Activated CD4-positive, alpha-beta memory T cell treated with anti-CD3 and anti-CD28 coated beads, Interleukin-2, amount 10 ng/mL, durations not matched to agents 7 days and 5 days (primary cell): Measurements from ENCODE around the gene RHOT1. TPM values are rescaled to one million over a fixed set of nuclear protein-coding genes. Genes with fewer than 3 reads are reported as not detected.
"Not testable (repeated sequence)": the region's sequence is repeated elsewhere in the genome, so short reads cannot be mapped to it uniquely, and the experiment has no call there.

Experiments
- CTCF ChIA-PET: fragments of 350-600 bp; sonication (Branson Sonifier 250); formaldehyde crosslinking; loops from one replicate; lab custom pipeline; 2021; ENCODE audit warnings: antibody characterized with exemption, inconsistent platforms; lab: Charles Lee
- POLR2A ChIA-PET: fragments of 350-600 bp; sonication (Branson Sonifier 250); formaldehyde crosslinking; loops from one replicate; lab custom pipeline; 2021; ENCODE audit warnings: antibody characterized with exemption; lab: Charles Lee
- DNase-seq: peaks from one replicate; pipeline ENCODE4 v3.0.0-alpha.2; 2020
- H3K27ac Mint-ChIP-seq: one replicate; pipeline ENCODE4 v1.8.0; 2021; ENCODE audit warnings: mild to moderate bottlenecking, mixed read lengths
- H3K27me3 Mint-ChIP-seq: one replicate; pipeline ENCODE4 v1.8.0; 2021; ENCODE audit warnings: mixed read lengths
- H3K36me3 Mint-ChIP-seq: one replicate; pipeline ENCODE4 v1.8.0; 2021; ENCODE audit warnings: low read depth, mixed read lengths
- H3K4me1 Mint-ChIP-seq: one replicate; pipeline ENCODE4 v1.8.0; 2021; ENCODE audit warnings: mixed read lengths
- H3K4me3 Mint-ChIP-seq: one replicate; pipeline ENCODE4 v1.8.0; 2021; ENCODE audit warnings: mild to moderate bottlenecking, mixed read lengths
- H3K9me3 Mint-ChIP-seq: one replicate; pipeline ENCODE4 v1.8.0; 2021; ENCODE audit warnings: mixed read lengths
- total RNA-seq, 2 experiments: library from RNA; stranded (reverse); gene quantifications; one replicate each; pipeline ENCODE4 v1.2.3, GENCODE V29; 2021

Gene RHOT1
- 10 to 100 TPM; 26.0 to 26.4 TPM for total RNA-seq

DNA sequence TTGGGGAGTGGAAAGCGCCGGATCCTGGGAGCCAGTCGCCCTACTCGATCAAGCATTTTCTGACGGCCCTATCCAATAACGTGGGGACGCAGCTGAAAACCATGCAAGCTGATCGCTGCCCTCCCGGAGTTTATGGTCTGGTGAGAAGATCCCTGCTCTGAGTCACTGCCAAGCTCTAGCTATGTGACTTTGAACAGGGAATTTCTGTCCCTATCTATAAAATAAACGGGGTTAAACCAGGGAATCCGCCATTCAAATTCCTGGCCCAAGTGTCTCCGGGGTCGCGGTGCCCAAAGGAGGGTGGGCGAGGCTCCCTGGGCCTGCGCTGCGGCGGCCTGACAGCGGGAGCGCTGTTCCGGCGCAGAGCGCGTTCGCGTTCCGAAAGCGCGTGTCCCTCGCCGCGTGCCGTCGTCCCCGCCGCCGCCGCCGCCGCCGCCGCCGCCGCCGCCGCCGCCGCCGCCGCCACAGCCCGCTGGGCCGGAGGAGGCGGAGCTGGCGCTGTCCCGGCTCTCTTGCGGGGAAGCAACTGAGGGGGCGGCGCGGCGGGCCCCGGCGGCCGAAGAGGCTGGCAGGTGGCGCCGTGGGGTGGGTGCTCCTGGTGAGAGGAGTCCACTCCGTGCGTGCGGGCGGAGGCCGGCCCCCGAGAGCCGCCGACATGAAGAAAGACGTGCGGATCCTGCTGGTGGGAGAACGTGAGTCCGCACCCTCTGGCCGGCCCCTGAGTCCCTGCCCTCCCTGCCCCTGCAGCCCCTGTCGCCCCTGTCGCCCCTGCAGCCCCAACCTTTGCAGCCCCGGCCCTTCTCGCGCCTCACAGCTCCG, at the start of gene RHOT1:
RHOT1 (plus strand) TSS at position 465 of the 819 bp plus-strand sequence; CDS start at position 656, 191 bp downstream.
- ChIA-PET CTCF (interaction anchor here (0.6 to 8.3 kb wide), 11 partner anchors 9 to 302 kb away, joined by 3 to 98 read pairs (median 5); partner anchors contain the start of genes LRRC37B, PSMD11 and UTP6), POLR2A (interaction anchor here (0.6 to 6.3 kb wide), 10 partner anchors 9 to 302 kb away, joined by 3 to 47 read pairs (median 3); partner anchors contain the start of genes LRRC37B, PSMD11 and SUZ12)
- H3K27me3 Mint-ChIP-seq, result no peaks in the 10 kb centered on the region
- peak within 1 kb of the TSS; percentile 99 for H3K4me3 Mint-ChIP-seq
- peak; percentile 74 for DNase-seq
- peaks cover 34% of the 10 kb centered on the region for H3K4me1 Mint-ChIP-seq
- peaks cover 7% of the 10 kb centered on the region for H3K36me3 Mint-ChIP-seq
- no peaks in the 10 kb centered on the region for H3K9me3 Mint-ChIP-seq
- peak within 1 kb of the TSS; percentile 82 for H3K27ac Mint-ChIP-seq

DNA sequence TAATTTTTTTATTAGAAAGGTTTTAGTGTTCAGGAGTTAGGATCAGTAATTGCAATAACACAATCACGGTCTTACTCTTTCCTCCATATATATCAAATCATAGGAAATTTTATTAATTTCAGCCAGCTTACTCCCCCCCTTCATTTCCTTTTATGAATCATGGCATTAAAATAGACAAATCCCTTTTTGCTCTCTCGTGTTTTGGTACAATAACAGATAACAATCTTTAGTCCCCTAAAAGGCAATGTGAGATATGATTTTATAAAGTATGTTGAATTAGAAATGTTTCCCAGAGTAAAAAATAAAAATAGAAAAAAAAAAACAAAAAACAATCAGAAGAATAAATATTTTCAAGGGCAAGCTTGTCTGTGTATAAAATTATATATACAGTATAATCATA, 42.6 kb upstream of the RHOT1 start:
- no peak for DNase-seq
- Mint-ChIP-seq H3K27me3 (peaks cover 4% of the 10 kb centered on the region), H3K4me1 (peaks cover 14% of the 10 kb centered on the region), H3K36me3 (no peaks in the 10 kb centered on the region), H3K9me3 (no peaks in the 10 kb centered on the region), H3K27ac (no peak overlapping the region), H3K4me3 (no peak overlapping the region)
- CTCF ChIA-PET, result interaction anchor here (0.9 kb wide), 1 partner anchor 148 kb away, joined by 4 read pairs; no protein-coding TSS in a partner anchor
- POLR2A ChIA-PET, result interaction anchor here (1.1 kb wide), 1 partner anchor 93 kb away, joined by 3 read pairs; the partner anchor contains the start of gene LRRC37B

DNA sequence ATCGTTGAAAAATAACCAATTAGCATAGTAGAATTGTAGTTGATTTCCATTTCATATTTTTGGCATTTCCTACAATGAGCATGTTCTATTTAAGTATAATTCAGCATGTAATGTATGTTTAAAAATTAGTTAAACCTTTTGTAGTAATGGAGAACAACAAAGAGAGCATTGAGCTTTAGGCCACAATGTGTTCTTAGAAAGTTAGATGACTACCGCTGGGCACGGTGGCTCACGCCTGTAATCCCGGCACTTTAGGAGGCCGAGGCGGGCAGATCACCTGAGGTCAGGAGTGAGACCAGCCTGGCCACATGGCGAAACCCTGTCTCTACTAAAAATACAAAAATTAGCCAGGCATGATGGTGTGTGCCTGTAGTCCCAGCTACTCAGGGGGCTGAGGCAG, 42.0 kb upstream of the RHOT1 start:
- ChIA-PET CTCF (interaction anchor here (0.5 to 0.9 kb wide), 2 partner anchors 9 to 149 kb away, joined by 3 to 4 read pairs; no protein-coding TSS in a partner anchor), POLR2A (interaction anchor here (1.1 kb wide), 1 partner anchor 93 kb away, joined by 3 read pairs; the partner anchor contains the start of gene LRRC37B)
- H3K4me3 Mint-ChIP-seq, H3K36me3 Mint-ChIP-seq, H3K9me3 Mint-ChIP-seq, H3K27me3 Mint-ChIP-seq, H3K27ac Mint-ChIP-seq, DNase-seq: not testable (repeated sequence)
- H3K4me1 Mint-ChIP-seq, result peaks cover 16% of the 10 kb centered on the region

DNA sequence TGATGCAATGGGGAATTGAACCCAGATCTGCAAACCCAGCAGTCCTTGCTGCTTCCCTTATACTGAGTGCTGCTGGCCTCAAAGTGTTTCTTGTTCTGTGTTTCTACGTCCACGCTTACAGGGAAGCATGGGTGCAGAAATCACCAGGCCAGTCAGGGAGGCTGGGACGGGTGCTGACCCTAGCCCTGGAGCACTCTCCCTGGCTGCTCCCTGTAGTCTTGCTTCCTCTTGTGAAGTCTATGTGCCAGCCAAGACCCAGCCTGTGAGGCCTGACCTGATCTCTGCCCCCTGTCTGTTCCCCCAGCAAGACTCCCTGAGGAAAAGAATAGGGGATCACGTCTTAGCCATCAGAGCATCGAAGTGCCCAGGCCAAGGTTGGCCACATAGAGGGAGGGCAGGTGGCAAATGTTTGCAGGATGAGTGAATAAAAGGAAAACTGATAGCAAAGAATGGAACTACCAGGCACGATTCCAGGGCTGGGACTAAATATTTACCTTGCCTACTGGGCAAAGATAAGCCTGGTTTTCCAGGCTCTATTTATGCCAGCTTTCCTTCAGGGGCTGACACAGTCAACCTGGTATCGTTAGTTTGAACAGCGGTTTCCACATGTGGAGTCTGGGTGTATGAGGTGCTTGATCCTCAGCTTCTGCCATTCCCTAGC, 41.2 kb upstream of the RHOT1 start:
- H3K27me3 Mint-ChIP-seq, result peaks cover 4% of the 10 kb centered on the region
- H3K4me3 Mint-ChIP-seq, result no peak overlapping the region
- ChIA-PET POLR2A (no interaction called here), CTCF (no interaction called here)
- peaks cover 17% of the 10 kb centered on the region for H3K4me1 Mint-ChIP-seq
- H3K9me3 Mint-ChIP-seq, result no peaks in the 10 kb centered on the region
- no peak overlapping the region for H3K27ac Mint-ChIP-seq
- no peak for DNase-seq
- H3K36me3 Mint-ChIP-seq, result no peaks in the 10 kb centered on the region

DNA sequence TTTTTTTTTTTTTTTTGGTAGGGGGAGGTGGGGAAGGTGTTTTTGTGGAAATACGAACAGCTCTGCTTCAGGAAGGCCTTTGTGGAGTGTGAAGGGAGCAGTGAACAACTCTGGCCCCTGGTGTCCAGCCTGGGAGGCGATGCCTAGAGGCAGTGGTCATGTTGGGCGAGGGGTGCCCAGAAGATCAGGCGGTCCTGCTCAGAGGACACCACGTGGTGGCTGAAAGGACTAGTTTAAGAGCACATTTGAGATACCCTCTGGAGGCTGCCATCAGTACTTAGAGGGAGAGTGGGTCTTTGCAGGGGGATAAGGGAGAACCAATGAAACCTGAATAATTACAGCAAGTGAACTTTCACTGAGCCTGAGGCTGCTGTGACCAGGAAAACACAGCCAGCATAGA, 40.1 kb upstream of the RHOT1 start:
- DNase-seq, result no peak
- no peak overlapping the region for H3K27ac Mint-ChIP-seq
- CTCF ChIA-PET, result no interaction called here

DNA sequence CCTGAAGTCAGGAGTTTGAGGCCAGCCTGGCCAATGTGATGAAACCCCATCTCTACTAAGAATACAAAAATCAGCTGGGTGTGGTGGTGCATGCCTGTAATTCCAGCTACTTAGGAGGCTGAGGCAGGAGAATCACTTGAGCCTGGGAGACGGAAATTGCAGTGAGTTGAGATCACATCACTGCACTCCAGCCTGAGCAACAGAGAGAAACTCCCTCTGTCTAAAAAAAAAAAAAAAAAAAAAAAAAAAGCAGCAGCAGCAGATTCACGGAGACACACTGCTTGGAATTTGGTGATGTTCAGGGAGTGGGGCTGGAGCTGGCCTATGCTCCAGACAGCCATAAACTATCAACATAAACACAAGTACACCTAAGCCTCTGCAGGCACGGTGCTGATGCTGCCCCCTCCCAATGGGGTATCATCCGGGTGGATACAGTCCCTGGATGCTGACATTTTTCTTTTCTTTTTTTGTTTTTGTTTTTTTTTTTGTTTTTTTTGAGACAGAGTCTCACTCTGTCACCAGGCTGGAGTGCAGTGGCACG, 39.6 kb upstream of the RHOT1 start:
- Mint-ChIP-seq H3K4me1 (peaks cover 27% of the 10 kb centered on the region), H3K27me3 (peaks cover 4% of the 10 kb centered on the region), H3K4me3 (no peak overlapping the region), H3K36me3 (no peaks in the 10 kb centered on the region), H3K27ac (no peak overlapping the region), H3K9me3 (no peaks in the 10 kb centered on the region)
- POLR2A ChIA-PET, result no interaction called here
- no peak for DNase-seq
- CTCF ChIA-PET, result interaction anchor here (0.9 kb wide), 1 partner anchor 9 kb away, joined by 4 read pairs; no protein-coding TSS in a partner anchor

More for the DNA sequence above, 40.1 kb upstream of the RHOT1 start:
- no peak overlapping the region for H3K4me3 Mint-ChIP-seq
- H3K27me3 Mint-ChIP-seq, result peaks cover 4% of the 10 kb centered on the region
- peaks cover 23% of the 10 kb centered on the region for H3K4me1 Mint-ChIP-seq
- no peaks in the 10 kb centered on the region for H3K36me3 Mint-ChIP-seq
- POLR2A ChIA-PET, result no interaction called here
- H3K9me3 Mint-ChIP-seq, result no peaks in the 10 kb centered on the region

DNA sequence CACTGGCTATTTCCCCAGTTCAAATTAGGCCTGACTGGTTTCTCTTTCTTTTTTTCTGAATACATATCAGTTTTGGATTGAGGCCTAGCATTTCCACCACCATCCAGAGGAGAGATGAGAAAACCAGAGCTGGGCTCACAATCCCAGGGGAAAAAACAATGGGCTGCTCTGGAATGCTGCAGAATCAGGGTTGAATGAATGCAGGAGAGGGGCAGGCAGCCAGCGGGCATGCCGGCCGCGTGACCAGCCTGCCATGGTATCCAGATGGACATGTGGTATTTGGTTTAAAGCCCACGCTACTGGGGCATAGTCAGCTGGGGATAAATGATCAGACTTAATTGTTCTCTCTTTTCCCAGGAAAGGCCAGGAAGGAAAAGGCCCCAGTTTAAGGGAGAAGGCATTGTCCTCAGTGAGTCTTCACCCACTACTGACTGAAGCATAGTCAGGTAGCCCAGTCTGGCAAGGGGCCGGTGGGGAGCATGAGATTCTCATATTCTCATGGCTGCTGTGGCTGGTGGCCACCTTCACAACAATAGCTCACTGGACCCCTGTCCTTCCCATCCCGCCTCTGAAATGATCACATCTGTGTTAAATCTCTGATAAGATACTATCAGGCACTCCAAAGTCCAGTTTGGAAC, 38.7 kb upstream of the RHOT1 start:
- H3K36me3 Mint-ChIP-seq, result no peaks in the 10 kb centered on the region
- POLR2A ChIA-PET, result interaction anchor here (1.1 kb wide), 1 partner anchor 24 kb away, joined by 3 read pairs; no protein-coding TSS in a partner anchor
- DNase-seq, result no peak
- no peaks in the 10 kb centered on the region for H3K9me3 Mint-ChIP-seq
- H3K27me3 Mint-ChIP-seq, result peaks cover 1% of the 10 kb centered on the region
- peak overlapping the region; percentile 61 for H3K27ac Mint-ChIP-seq
- peaks cover 29% of the 10 kb centered on the region for H3K4me1 Mint-ChIP-seq
- no peak overlapping the region for H3K4me3 Mint-ChIP-seq
- CTCF ChIA-PET, result interaction anchor here (0.9 to 1.1 kb wide), 2 partner anchors 25 to 32 kb away, joined by 3 to 4 read pairs; no protein-coding TSS in a partner anchor

DNA sequence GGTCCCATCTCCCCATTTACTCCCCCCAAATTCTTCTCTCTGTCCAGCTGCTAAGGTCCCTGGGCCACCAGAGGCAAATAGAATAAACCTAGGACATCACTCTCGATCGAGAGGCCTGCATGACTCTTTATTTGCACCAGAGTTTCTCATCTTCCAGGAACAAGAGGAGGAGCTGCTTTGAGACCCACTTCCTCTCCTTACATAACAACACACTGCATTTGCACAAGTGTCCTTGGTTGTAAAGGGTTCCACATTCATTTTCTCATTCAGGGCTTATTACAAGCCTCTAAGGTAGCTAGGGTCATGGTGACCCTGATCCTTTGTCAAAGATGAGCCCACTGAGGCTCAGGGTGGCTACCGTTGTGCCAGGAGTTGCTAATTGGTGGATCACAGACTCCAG, 38.1 kb upstream of the RHOT1 start:
- no peaks in the 10 kb centered on the region for H3K36me3 Mint-ChIP-seq
- H3K4me3 Mint-ChIP-seq, result no peak overlapping the region
- no peaks in the 10 kb centered on the region for H3K9me3 Mint-ChIP-seq
- H3K4me1 Mint-ChIP-seq, result peaks cover 29% of the 10 kb centered on the region
- peak overlapping the region; percentile 61 for H3K27ac Mint-ChIP-seq
- CTCF ChIA-PET, result interaction anchor here (0.9 to 1.4 kb wide), 3 partner anchors 16 to 32 kb away, joined by 3 to 4 read pairs (median 3); no protein-coding TSS in a partner anchor
- DNase-seq, result no peak
- H3K27me3 Mint-ChIP-seq, result no peaks in the 10 kb centered on the region
- POLR2A ChIA-PET, result interaction anchor here (1.1 kb wide), 1 partner anchor 24 kb away, joined by 3 read pairs; no protein-coding TSS in a partner anchor

DNA sequence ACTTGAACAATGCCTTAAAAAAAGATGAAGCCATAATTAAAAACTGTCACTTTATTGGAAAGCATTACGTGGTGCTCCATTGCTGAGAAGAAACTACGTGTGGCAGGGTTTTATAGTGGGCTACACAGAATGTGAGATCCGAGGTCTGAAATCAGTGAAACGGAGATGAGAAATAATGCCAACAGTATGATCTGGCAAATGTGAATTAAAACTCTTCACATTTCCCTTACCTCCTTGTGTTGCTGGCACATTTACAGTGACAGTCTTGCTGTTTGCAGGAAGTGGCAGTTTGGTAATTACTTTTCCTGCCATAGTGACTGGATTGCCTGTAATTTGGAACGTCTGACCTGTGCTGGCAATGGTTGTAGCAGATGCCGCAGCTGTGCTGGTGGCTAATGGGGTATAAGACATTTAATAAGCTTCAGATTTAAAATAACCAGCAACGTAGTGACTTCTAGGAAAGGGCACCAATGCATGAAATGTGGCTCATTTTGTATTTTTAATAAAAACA, 35.8 kb upstream of the RHOT1 start:
- not testable (repeated sequence) for H3K27me3 Mint-ChIP-seq, H3K36me3 Mint-ChIP-seq, DNase-seq, H3K9me3 Mint-ChIP-seq, H3K4me3 Mint-ChIP-seq
- H3K4me1 Mint-ChIP-seq, result peaks cover 29% of the 10 kb centered on the region
- POLR2A ChIA-PET, result interaction anchor here (1.0 kb wide), 1 partner anchor 225 kb away, joined by 3 read pairs; no protein-coding TSS in a partner anchor
- H3K27ac Mint-ChIP-seq, result peak overlapping the region; percentile 53
- CTCF ChIA-PET, result interaction anchor here (1.3 to 1.8 kb wide), 2 partner anchors 18 to 100 kb away, joined by 3 to 5 read pairs; partner anchors contain the start of gene LRRC37B

DNA sequence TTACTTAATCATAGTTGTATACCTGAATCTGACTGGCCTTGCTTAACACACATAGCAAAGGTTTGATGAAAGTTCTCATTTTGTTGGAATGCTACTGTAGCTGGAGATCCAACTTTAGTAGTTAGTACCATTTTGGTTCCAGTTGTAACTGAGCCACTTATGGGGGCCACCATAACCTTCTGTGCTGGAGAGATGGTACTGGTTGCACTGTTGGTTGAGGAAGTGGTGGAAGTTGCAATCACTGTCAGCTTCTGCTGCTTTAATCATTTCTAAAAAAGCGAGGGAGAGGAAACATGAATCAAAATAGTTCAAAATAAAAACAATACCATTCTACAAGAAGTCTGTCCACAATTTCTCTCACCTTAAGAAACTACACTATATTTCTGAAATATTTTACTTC, 35.1 kb upstream of the RHOT1 start:
- Mint-ChIP-seq H3K4me1 (peaks cover 29% of the 10 kb centered on the region), H3K27ac (peak overlapping the region; percentile 64)
- not testable (repeated sequence) for H3K4me3 Mint-ChIP-seq, H3K27me3 Mint-ChIP-seq, DNase-seq, H3K36me3 Mint-ChIP-seq, H3K9me3 Mint-ChIP-seq
- CTCF ChIA-PET, result interaction anchor here (1.3 to 2.6 kb wide), 3 partner anchors 18 to 100 kb away, joined by 3 to 11 read pairs (median 5); partner anchors contain the start of gene LRRC37B
- POLR2A ChIA-PET, result interaction anchor here (1.0 to 1.4 kb wide), 2 partner anchors 99 to 224 kb away, joined by 3 read pairs; no protein-coding TSS in a partner anchor

DNA sequence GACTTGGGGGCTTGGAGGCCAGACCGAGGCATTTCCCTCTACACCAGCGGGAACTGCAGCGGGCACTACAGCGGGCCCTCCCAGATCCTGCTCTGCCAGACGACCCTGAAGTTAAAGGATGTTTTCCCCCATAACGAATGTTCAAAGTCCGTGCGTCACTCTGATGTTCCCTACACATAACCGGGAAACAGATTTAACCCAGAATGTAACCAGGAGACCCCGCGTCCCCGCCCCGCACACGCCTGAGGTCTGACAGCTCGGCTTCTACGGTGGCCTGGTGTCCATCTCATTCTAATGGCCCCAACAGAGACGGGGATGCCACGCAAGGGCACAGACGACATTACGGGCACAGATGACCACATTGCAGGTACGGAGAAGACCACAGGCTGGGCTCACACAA, 31.7 kb upstream of the RHOT1 start:
- peaks cover 3% of the 10 kb centered on the region for H3K27me3 Mint-ChIP-seq
- H3K27ac Mint-ChIP-seq, result no peak overlapping the region
- no peaks in the 10 kb centered on the region for H3K36me3 Mint-ChIP-seq
- POLR2A ChIA-PET, result no interaction called here
- CTCF ChIA-PET, result interaction anchor here (0.8 to 1.8 kb wide), 3 partner anchors 32 to 413 kb away, joined by 3 to 5 read pairs (median 5); partner anchors contain the start of genes LRRC37B and RHOT1
- H3K4me1 Mint-ChIP-seq, result peaks cover 16% of the 10 kb centered on the region
- no peaks in the 10 kb centered on the region for H3K9me3 Mint-ChIP-seq
- DNase-seq, result no peak
- no peak overlapping the region for H3K4me3 Mint-ChIP-seq
